ENCODE results near the gene KLHDC7A. TPM values are rescaled to one million over a fixed set of nuclear protein-coding genes. Genes with fewer than 3 reads are reported as not detected.
"Not testable (repeated sequence)": the region's sequence is repeated elsewhere in the genome, so short reads cannot be mapped to it uniquely, and the experiment has no call there.

KLHDC7A gene
- total and polyA plus RNA-seq, 2 of the 4 experiments (the other 2 are of a cell fraction) = not detected

DNA sequence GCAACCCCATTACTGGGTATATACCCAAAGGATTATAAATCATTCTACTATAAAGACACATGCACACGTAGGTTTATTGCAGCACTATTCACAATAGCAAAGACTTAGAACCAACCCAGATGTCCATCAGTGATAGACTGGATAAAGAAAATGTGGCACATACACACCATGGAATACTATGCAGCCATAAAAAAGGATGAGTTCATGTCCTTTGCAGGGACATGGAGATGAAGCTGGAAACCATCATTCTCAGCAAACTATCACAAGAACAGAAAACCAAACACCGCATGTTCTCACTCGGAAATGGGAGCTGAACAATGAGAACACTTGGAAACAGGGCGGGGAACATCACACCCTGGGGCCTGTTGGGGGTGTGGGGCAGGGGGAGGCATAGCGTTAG is 18.2 kb upstream of the KLHDC7A start:
- intact Hi-C loops (cut with micrococcal nuclease); H3K27me3 ChIP-seq (ENCODE audit: control insufficient read depth, insufficient read depth, low read length); H4K8ac ChIP-seq (ENCODE audit: low read depth in 2 of 2, low read length in 2 of 2); H2AK5ac ChIP-seq (ENCODE audit: low read depth, low read length); CTCF ChIA-PET; H3K9me1 ChIP-seq (ENCODE audit: insufficient read depth, low read length); H3K79me1 ChIP-seq (ENCODE audit: low read depth in 1 of 2, low read length in 2 of 2); H3K4me1 ChIP-seq (ENCODE audit: control insufficient read depth, insufficient read depth, low read length); H3K27ac ChIP-seq (ENCODE audit: insufficient read depth, low read length); ATAC-seq (ENCODE audit: low read depth); H3K14ac ChIP-seq (replicated peaks; ENCODE audit: low read depth, low read length); H2BK15ac ChIP-seq (ENCODE audit: low read depth, low read length); H2BK120ac ChIP-seq (ENCODE audit: low read depth, low read length); DNase-seq; POLR2A ChIA-PET (ENCODE audit: unreplicated experiment); H2BK20ac ChIP-seq (ENCODE audit: low read depth, low read length); H3K9ac ChIP-seq (ENCODE audit: low read depth, low read length); H4K91ac ChIP-seq (ENCODE audit: insufficient read depth, low read depth, low read length); H3K18ac ChIP-seq (ENCODE audit: low read depth, low read length); H2BK5ac ChIP-seq (ENCODE audit: low read depth, low read length, poor library complexity, severe bottlenecking); BruUV-seq (replicated peaks); H3K23ac ChIP-seq (ENCODE audit: low read depth, low read length); H2AK9ac ChIP-seq (replicated peaks; ENCODE audit: low read depth, low read length, poor library complexity); in situ Hi-C loops (cut with MboI; ENCODE audit: low sequenced_read_pairs); dilution Hi-C loops (cut with HindIII; ENCODE audit: low sequenced_read_pairs, unreplicated experiment); H3K4me3 ChIP-seq (ENCODE audit: insufficient read depth, low read depth, low read length); H3K4ac ChIP-seq (ENCODE audit: low read depth, low read length); H4K20me1 ChIP-seq (ENCODE audit: insufficient read depth, low read length); H3K36me3 ChIP-seq (ENCODE audit: control insufficient read depth, insufficient read depth, low read length); H3K56ac ChIP-seq (ENCODE audit: extremely low read depth, insufficient read depth, low read length); H4K5ac ChIP-seq (ENCODE audit: low read depth, low read length); H3K4me2 ChIP-seq (ENCODE audit: low read depth, low read length); H2AFZ ChIP-seq (replicated peaks; ENCODE audit: low read length, poor library complexity): not testable (repeated sequence)
- H3K9me3 ChIP-seq (ENCODE audit: control insufficient read depth, insufficient read depth, low read length) = peaks cover 26% of the 10 kb centered on the region
- WGBS, 2 experiments (ENCODE audit: extremely low coverage in 2 of 2, insufficient read length in 1 of 2) = no CpG with 5 or more reads among the region's 5 CpGs

Data from IMR-90 (cell line).